ENCODE data around the gene FCER1G. TPM values are rescaled to one million over a fixed set of nuclear protein-coding genes. Genes with fewer than 3 reads are reported as not detected.
A peak's percentile ranks its signal among the peaks of the same experiment; 100 is the strongest.

FCER1G gene
- total RNA-seq, 1 donor = not detected

DNA sequence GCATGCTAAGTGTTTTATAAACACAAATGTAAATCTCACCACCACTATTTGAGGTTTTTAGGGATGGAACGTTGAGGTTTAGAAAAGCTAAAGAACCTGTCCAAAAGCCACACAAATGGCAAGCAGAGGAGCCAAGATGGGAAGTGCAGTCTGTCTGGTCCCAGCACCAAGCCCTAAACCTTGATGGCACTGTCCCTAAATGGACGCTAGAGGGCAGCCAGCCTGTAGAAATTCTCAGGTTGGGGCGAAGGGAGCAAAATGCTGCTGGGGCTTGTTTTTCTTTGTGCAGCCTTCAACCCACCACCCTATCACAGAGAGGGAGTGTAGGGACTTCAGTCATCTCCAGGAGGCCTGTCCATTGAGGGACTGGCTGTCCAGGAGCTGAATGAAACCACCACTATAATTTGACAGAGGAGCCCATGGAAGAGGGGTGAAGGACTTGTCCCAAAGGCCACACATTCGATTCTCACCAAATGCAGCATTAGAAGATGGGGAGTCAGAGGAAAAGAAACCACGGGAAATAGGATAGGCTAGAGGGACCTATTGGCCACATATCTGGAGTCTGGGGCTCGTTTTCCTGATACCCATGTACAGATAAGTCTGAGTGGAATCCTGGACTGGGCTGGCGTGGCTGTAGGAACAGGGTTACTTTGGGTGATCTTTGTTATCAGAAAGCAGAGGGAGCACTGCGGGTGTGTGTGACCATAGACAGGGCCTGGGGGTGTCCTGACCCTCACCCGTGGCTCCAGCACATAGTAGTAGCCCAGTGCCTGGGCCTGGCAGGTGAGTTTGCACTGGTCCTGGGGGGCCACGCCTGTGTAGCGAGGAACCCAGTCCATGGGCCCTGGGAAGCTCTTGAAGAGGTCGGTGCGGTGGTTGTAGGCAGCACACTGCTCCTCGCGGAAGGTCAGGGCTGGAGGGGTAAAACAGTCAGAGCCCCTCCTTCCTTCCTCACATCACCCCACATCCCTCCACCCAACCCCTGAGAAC is 22.3 kb upstream of the FCER1G start:
- H3K4me3 ChIP-seq (ENCODE audit: low read depth, low read length) = no peak overlapping the region
- DNase-seq (ENCODE audit: low read depth) = peak; percentile 78
- TF ChIP-seq, protein P1, sequence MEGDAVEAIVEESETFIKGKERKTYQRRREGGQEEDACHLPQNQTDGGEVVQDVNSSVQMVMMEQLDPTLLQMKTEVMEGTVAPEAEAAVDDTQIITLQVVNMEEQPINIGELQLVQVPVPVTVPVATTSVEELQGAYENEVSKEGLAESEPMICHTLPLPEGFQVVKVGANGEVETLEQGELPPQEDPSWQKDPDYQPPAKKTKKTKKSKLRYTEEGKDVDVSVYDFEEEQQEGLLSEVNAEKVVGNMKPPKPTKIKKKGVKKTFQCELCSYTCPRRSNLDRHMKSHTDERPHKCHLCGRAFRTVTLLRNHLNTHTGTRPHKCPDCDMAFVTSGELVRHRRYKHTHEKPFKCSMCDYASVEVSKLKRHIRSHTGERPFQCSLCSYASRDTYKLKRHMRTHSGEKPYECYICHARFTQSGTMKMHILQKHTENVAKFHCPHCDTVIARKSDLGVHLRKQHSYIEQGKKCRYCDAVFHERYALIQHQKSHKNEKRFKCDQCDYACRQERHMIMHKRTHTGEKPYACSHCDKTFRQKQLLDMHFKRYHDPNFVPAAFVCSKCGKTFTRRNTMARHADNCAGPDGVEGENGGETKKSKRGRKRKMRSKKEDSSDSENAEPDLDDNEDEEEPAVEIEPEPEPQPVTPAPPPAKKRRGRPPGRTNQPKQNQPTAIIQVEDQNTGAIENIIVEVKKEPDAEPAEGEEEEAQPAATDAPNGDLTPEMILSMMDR (IDR thresholded peaks at IDR 0.05; ENCODE audit: insufficient read depth, low read length) = peak; percentile 97

DNA sequence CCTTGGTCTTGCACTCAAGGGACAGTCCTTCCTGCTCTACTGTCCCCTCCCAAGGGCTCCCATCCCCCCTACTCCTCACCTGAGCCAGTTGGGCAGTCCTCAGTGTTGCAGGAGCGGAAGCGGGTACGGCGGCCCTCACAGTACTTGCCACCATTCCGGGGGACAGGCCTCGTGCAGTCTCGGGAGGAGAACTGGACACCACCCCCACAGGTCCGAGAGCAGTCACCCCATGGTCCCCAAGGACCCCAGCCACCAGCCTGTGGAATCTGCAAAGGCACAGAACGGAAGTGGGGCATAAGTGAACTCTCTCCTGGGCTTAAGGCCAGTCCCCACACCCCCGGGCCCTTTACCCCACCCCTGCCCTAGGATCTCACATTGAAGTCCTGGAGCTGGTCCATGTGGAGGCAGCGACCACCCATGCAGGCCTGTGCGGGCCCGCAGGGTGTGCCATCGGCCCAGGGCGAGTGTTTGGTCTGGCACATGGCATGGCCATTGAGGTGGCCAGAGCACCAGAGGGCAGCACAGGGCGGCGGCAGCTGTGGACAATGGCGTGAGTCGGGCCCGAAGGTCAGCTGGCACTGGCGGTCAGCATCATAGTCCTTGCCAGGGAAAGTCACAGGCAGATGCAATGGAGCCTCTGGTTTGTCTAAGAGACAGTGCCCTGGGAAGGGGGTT is 21.4 kb upstream of the FCER1G start:
- H3K4me3 ChIP-seq (ENCODE audit: low read depth, low read length) = no peak overlapping the region
- TF ChIP-seq, protein P1 (IDR thresholded peaks at IDR 0.05; ENCODE audit: insufficient read depth, low read length) = no peak
- DNase-seq (ENCODE audit: low read depth) = no peak

DNA sequence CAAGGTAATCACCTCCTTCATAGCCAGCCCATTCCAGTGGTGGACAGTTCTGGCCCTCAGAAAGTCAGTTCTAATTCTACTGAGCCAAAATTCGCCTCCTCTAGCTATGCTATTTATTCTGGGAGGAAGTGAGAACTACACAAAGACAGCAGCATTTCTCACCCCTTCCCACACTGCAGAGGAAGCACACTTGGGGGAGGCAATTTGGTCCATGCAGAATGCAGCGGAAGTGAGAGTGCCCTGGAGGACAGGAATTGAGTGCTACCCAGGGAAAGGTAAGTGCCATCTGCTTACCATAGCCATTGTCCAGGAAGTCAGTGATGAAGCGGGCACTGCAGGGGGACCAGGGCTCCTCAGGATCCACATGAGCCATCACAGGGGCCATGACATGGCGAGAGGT is 19.9 kb upstream of the FCER1G start:
- TF ChIP-seq, protein P1 (IDR thresholded peaks at IDR 0.05; ENCODE audit: insufficient read depth, low read length) = no peak
- H3K4me3 ChIP-seq (ENCODE audit: low read depth, low read length) = no peak overlapping the region
- no peak for DNase-seq (ENCODE audit: low read depth)

GRCh38 chr1:161196111-161196510 is 19.0 kb upstream of the FCER1G start:
- DNase-seq (ENCODE audit: low read depth) = no peak
- TF ChIP-seq, protein P1 (IDR thresholded peaks at IDR 0.05; ENCODE audit: insufficient read depth, low read length) = no peak
- H3K4me3 ChIP-seq (ENCODE audit: low read depth, low read length) = no peak overlapping the region

DNA sequence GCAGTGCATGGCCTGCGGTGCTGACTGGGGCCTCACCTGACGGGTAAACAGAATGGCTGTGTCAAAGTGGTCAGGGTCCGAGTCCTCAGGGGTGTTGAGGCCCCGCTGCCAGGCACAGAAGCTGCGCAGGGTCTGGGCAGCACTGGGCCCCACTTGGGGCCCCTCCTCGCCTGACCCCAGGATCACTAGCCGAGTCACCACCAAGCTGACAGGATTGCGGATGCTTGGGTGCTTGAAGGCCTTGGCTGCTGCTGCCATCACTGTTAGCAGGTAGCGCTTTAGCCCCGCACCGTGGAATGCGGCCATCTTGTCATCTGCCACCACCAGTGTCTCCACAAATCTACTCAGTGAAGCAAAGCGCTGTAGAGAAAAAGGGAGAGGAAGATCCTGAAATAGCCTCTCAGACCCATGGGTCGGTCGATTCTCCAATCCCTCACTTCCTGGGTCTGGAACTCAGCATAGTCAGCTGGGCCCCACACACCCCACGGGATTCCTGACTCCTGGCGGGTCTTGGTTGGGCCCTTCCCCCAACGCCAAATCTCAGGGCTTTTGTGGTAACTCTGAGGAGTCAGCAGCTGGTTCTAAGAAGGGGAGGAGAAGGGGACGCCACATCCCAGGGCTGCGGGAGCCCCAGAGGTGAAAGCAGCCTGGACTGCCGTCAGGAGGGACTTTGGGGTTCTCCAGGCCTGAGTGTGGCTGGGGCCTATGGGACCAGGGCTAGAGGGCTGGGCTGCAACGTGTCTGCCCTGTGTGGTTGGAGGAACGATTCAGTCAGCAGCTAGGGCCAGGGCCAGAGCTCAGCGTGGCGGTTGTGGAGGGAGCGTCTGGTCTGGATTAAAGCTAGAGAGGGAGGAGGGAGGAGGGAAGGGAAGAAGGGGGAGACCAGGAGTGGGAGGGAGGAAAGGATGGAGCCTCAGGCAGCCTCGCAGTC is 18.3 kb upstream of the FCER1G start:
- peak; percentile 89 for DNase-seq (ENCODE audit: low read depth)
- peak overlapping the region; percentile 68 for H3K4me3 ChIP-seq (ENCODE audit: low read depth, low read length)
- TF ChIP-seq, protein P1 (IDR thresholded peaks at IDR 0.05; ENCODE audit: insufficient read depth, low read length) = no peak

DNA sequence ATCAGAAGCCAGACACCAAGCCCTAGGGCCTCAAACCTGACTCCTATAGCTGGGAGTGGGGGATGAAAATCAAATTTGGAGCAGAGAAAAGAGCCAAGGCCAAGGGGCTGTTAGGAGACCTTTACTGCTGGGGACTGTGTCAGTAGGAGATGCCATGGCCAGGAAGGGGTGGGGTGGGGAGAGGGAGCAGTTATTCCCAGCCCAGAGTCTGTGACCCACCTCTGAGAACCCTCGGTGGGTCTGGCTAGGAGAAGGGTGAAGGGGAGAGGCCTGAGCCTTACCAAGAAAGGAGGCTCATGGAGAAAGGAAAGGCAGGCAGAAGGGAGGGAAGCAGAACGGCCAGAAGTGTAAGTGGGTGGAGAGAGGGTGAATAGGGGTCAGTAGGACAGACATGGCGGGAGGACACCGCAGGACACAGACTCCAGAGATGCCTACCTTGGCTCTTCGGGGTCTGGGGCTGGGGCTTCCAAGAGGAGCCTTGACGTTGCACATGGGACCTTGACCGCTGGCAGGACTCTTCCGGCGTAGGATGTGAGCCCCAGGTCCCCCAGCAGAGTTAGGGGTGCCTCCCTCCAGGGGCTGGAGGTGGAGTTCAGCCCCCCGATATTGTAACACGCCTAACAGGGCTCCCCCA is 17.4 kb upstream of the FCER1G start:
- TF ChIP-seq, protein P1 (IDR thresholded peaks at IDR 0.05; ENCODE audit: insufficient read depth, low read length) = no peak
- H3K4me3 ChIP-seq (ENCODE audit: low read depth, low read length) = peak overlapping the region; percentile 68
- DNase-seq (ENCODE audit: low read depth) = peak; percentile 6
